TTC549 (cell line): ENCODE results near the gene GPAM.
"Not testable (repeated sequence)": the region's sequence is repeated elsewhere in the genome, so short reads cannot be mapped to it uniquely, and the experiment has no call there.

Source experiments
- FAIRE-seq: peaks from 2 replicates; lab custom pipeline; 2012; peaks lifted over from hg19 to GRCh38; lab: Jason Lieb, UNC

GPAM gene

DNA sequence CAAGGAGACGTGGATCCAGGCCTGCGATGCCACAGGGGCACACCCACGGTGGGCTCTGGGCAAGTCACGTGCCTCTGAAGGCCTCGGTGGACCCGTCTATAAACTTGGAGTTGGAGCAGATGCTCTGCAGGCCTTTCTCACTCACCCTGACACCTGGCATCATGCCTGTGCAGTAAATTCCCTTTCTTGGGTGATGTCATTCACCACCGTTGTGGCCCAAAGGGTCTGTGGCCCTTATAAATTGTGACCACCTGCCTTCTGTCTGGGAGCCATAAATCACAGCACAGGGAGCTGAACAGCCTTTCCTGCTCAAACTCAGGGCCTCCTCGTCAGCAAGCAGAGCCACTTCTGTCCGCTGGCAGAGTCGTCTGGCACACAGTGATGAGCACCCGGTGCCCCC lies 52.2 kb downstream of the GPAM start:
- no peak for FAIRE-seq

DNA sequence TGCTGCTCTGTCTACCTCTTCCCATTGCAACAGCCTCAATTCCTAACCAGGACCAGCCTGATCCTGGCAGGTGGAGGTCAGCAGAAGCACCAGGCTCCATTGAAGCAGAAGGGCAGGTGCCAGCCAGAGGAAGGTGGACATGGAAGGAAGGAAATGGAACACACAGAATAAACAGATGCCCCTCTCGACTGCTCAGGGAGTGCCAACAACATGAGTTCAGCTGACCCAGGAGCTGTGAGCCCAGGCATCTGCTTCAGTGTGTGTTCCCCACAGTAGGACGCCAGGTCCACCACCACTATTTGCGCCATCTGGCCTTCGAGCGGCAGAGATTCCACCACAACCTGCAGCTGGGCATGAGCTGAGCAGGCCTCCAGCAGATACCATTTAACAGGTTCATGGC lies 56.7 kb downstream of the GPAM start:
- no peak for FAIRE-seq

DNA sequence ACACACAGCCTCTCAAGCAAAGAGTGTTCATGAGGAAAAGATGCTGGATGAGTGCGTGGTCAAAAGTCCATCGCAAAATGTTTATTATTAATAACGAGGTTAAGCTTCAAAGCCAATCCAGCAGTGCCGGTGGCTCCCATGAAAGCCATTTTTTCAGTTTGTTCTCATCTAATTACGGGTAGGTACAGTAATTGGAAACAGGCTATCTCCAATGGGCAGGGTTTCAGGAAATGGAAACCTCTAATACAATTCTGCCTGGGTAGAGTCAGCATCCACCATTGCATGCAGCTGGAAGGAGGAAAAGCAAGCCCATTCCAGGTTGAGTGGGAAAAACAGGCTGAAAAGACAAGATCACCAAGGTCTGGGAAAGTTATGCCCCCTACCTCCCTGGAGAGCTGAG lies 57.4 kb downstream of the GPAM start:
- FAIRE-seq: no peak

DNA sequence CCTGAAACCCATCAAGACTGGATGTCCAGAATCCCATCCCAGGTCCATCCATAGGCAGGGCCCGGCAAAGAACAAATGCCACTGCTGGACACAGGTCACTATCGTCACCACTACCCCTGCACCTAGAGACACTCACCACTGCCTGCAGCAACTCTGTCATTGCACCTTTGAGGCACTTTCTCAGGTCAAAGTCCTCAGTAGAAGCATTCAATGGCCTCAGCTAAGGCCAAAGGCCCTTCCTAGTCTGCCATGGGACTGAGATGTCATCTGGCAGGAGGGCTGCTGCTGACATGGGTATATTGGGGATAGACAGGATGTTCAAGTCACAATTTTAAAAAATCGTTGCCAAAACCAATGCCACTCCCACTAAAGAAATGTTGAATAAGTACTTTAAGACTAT lies 58.7 kb downstream of the GPAM start:
- FAIRE-seq: no peak

DNA sequence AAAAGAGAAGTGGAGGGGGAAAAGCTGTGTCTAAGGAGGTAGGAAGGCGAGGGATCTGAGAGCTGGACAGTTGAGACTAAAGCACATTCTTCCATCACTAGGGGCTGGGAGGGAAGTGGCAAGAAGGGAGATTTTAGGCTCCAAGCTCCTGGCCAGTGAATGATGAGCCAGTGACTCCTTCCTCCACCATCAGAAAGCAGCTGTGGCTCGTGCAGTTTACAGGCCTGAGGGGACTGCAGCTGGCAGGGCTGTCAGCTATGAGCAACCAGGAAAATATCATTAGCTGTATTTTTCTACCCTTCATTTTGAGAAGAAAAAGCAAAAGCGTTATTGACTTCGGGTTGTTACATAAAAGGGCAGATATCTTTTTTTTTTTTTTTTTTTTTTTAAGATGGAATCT lies 60.7 kb downstream of the GPAM start:
- FAIRE-seq: no peak

DNA sequence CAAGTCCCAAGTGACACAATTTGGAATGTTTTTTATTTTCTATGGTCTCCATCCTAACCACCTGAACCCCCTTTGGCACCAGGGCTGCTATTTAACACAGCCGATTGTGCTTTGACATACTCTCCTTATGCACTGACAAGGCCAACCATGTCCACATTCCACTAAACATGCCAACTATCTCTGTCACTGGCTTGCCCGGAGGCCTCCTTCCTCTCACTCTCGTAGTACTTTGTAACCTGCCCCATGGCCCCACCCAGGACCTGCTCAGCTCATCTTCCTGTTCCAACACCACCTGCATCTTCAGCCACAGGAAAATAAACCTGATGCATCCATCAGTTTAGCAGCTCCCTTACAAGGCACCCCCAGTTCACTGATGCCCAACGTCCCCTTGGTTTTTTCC lies 63.1 kb downstream of the GPAM start:
- no peak for FAIRE-seq

DNA sequence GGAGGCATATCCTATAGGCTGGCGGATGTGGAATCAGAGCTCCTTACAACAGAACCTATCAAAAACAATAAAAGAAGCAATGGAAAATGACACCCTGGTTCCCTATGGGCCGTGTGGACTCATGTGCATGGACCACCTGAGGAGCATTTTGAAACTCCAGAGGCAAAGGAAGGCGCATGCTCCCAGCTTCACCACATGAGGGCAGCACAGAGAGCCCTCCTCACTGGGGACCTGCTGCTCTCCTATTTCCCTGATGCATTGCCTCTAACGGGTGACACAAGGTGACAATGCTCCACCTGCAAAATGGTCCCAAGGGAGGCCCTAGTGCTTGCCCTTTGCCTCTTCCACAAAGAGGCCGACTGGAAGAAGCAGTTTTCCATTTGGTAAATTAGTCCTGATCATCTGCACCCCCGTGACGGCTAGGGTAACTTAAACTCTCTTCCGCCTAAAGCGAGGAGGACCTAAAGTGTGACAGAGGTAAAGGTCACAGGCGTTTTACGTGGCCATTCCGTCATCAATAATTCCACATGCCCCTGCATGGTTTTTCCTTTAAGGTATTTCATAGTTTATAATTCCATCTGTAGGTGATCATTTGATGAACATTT lies 67.7 kb downstream of the GPAM start:
- no peak for FAIRE-seq

DNA sequence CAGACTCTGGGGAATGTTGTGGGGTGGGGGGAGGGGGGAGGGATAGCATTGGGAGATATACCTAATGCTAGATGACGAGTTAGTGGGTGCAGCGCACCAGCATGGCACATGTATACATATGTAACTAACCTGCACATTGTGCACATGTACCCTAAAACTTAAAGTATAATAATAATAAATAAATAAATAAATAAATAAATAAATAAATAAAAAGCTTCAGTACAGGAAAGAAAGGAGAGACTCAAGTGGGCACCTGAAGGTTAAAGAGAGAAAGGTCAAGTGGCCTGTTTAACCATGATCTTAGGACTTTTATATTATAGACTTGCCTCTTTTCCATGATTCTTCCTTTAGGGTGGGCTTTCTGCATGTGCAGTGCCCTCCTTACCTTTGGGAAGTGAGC lies 73.8 kb downstream of the GPAM start:
- not testable (repeated sequence) for FAIRE-seq
